NCI-H1436 treated with DMSO at 0.1 percent for 48 hours (cell line): ENCODE data around the gene KIF6.
"Not testable (repeated sequence)": the region's sequence is repeated elsewhere in the genome, so short reads cannot be mapped to it uniquely, and the experiment has no call there.

Experiments used
- DNase-seq: peaks from one replicate; lab custom pipeline; 2025; lab: John Stamatoyannopoulos, UW

Gene KIF6

DNA sequence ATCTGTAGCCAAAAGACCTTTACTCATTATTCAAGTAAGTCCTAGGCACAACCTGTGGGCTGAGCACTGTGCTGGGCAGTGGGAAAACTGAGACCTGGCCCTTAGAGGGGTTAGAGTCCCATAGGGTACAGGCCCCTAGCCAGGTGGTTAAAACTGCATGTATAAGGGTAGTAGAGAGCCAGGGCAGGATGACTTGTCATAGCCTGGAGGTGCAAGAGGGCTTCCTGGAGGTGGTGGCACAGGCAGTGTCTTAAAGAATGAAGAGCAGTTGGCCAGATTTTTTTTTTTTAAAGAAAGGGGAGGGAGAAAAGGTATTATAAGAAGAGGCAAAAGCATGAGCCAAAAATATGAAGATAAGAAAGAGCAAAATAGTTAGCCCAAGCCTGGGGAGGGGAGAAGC lies 226.2 kb downstream of the KIF6 start:
- no peak for DNase-seq

GRCh38 chr6:39498096-39498495 lies 227.1 kb downstream of the KIF6 start:
- DNase-seq = no peak

GRCh38 chr6:39496915-39497314 lies 228.3 kb downstream of the KIF6 start:
- DNase-seq = no peak

GRCh38 chr6:39496456-39496855 lies 228.8 kb downstream of the KIF6 start:
- DNase-seq = no peak

GRCh38 chr6:39495640-39496039 lies 229.6 kb downstream of the KIF6 start:
- DNase-seq = no peak

DNA sequence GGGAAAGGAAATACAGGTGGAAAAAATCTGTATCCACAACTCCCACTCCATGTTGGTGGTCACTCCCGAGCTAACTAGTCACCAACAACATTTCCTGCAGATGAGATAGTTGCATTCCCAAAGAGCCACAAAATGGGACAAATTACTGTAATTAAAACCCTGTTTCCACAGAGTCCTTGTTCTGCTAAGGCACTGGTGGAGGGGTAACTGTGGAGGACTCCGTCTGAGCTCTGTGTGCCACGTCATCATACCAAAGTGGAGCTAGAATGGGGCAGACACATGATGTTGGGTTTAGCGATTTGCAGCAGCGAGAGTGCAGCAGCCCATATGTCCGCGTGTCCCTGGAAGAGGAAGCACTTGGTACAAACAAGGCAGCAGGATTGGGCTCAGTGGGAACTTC lies 230.2 kb downstream of the KIF6 start:
- DNase-seq = no peak

DNA sequence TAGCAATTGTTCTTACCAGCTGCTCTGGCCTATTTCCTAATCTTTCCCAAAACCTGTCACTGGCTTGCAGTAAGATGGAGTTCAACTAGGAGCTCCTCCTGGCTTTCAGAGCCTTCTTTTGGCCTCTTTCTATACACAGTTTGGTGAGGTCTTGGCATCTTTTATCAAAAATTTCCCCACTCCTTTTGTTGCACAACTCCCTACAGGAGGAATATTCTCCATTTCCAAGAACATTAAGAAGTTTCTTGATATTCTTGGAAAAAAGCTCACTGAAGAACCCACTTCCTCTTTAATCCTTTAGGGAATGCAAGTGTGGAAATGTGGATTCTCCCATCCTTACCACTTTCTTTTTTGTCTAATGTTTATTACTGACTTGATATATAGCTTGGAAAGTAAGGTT lies 231.4 kb downstream of the KIF6 start:
- DNase-seq = no peak

- DNase-seq = no peak
Measured at GRCh38 chr6:39493174-39493573, 232.0 kb downstream of the KIF6 start.

- no peak for DNase-seq
Measured at GRCh38 chr6:39490108-39490507, 235.1 kb downstream of the KIF6 start.

- DNase-seq = no peak
Measured at GRCh38 chr6:39488255-39488879, 236.8 kb downstream of the KIF6 start.

DNA sequence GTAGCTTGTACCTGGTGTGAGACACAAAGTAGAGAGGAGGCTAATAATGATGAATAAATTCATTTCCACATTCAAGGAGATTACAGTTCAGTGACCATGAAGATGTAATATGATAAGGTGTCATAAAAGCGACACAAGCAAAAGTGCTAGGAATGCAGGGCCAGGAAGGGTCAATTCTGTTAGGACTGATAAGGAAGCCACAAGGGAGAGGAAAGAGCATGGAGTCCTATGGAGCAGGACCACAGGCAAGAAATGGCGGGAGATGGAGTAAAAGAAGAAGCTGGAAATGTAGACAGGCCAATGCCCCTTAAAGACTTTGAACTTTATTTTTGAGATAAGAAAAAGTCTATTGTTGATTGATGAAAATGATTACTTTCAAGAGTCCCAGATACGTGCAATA lies 240.9 kb downstream of the KIF6 start:
- DNase-seq = no peak

DNA sequence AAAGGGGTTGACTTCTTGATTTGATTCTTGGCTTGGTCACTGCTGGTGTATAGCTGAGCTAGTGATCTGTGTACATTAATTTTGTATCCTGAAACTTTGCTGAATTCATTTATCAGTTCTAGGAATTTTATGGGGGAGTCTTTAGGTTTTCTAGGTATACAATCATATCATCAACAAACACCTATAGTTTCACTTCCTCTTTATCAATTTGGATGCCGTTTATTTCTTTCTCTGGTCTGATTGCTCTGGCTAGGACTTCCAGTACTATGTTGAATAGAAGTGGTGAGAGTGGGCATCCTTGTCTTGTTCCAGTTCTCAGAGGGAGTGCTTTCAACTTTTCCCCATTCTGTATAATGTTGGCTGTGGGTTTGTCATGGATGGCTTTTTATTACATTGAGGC lies 245.4 kb downstream of the KIF6 start:
- not testable (repeated sequence) for DNase-seq

GRCh38 chr6:39476670-39477069 lies 248.5 kb downstream of the KIF6 start:
- DNase-seq = no peak

DNA sequence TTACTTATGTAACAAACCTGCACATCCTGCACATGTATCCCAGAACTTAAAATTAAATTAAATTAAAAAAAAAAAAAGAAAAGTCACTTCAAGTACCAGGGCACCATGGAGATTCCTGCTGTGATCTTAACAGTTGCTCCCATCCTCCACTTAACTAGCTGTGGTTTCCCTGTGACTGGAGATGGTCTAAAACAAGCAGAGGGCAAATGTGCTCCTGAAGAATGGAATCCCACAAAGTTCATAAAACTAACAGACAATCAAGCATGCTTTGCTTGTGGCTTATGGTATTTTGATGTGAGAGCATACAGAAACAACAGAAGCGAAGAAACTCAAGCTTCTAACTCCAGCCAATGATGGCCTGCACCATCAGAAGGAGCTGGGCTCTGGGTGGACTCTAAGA lies 249.1 kb downstream of the KIF6 start:
- DNase-seq = no peak

GRCh38 chr6:39471954-39472659 lies 253.1 kb downstream of the KIF6 start:
- no peak for DNase-seq

GRCh38 chr6:39470506-39470905 lies 254.7 kb downstream of the KIF6 start:
- no peak for DNase-seq

DNA sequence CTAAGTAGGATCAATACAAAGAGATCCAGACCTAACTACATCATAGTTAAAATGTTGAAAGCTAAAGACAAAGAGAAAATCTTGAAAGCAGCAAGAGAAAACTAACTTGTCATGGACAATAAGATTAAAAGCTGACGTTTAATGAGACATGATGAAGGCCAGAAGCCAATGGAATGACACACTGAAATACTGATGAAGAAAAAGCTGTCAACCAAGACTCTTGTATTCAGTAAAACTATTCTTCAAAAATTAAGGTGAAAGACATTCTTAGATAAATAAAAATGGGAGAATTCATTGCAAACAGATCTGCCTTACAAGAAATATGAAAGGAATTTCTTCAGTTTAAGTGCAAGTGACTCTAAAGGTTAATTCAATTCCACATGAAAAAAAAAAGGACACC lies 256.8 kb downstream of the KIF6 start:
- DNase-seq = no peak

GRCh38 chr6:39466631-39467030 lies 258.6 kb downstream of the KIF6 start:
- no peak for DNase-seq

GRCh38 chr6:39465539-39465938 lies 259.7 kb downstream of the KIF6 start:
- DNase-seq = no peak

GRCh38 chr6:39464067-39464466 lies 261.1 kb downstream of the KIF6 start:
- no peak for DNase-seq

DNA sequence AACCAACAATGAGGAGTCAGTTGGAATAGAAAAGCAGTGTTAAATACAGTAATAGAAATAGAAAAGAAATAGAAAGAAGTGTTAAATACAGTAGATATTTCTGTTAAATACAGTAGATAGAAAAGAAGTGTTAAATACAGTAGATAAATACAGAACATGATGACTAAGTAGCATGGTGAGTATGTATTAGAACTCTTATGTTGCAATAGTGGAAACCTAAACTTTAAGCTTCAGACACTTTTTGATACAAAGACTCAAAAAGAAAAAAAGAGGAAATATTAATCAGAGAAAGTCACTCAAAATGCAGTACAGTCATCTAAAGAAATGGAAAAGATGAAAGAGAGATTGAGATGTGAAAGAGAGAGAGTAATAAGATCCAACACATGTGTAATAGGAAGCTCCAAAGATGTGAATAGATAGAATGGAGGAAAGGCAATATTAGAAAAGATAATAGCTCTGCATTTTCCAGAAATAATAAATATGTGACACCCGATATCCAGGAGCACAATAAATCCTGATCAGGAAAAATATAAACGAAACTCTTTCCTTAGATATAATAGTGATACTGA lies 271.2 kb downstream of the KIF6 start:
- DNase-seq = no peak

DNA sequence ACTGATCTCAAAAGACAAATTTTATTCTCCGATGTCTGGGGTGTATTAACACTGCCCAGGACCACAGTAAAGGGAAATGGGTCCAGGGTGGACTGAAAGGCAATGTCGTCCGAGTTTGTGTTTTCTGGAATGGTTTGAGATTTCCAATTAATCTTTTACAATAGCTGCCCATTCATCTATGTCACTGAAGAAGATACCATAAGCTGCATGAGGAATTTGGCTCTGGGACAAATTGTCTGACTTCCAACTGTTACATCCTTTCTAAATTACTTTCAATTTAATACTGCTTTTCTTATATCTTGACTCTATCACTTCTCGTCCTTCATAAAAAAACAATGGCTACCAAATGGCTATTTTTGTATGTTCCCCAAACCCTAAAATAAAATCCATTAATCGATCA lies 272.0 kb downstream of the KIF6 start:
- DNase-seq = no peak

DNA sequence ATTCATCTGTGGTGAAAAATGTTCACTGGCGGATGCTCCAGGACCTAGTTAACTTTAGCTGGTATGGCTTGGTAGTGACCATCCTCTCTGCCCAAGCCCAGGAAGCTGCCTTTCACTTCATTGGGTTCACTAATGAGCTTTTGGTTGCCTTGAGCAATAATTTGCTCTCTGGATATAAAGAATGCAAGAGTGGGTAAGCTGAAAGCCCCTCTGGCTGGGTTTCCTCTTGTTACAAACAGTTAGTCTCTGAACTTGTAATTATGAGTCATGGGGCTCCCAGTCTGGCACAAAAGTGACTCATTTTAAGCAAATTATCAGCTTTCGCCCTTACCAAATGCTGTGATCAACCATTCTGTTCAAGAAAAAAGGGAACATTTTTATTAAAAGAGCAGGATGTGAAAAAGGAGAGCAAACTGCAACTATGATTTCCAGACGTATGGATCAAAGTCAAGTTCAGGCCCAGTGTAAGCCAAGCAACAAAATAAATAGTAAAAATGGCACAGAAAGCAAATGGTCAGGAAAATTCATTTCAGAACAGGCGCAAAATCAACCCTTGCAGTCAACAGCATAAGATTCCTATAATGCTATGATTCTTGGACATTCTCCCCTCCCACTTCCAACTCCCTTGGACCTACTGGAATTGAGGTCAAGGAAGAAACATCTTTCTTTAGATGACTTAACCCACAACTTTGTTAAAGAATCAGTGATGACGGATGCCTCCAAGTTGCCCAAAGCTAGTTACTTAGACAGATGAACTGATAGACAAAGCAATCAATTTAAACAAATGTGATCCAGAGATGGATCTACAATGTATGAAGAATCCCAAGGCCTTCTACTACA lies 272.7 kb downstream of the KIF6 start:
- no peak for DNase-seq
